HG03095 (cell line): ENCODE measurements around the gene SPATA46.
"Not testable (repeated sequence)": the region's sequence is repeated elsewhere in the genome, so short reads cannot be mapped to it uniquely, and the experiment has no call there.

Experiments
- ATAC-seq: cut with Tn5 transposase; IDR thresholded peaks from one replicate; pipeline ENCODE4 v1.9.1; 2021; ENCODE audit warnings: moderate library complexity; ENCODE audit not compliant: unreplicated experiment

The SPATA46 gene

GRCh38 chr1:162376691-162377090, at the start of gene SPATA46:
Gene SPATA46 (minus strand): TSS chr1:162376854. CDS start chr1:162376790, 64 bp downstream.
- no peak for ATAC-seq

- ATAC-seq: no peak
Observed at GRCh38 chr1:162422662-162423375, 46.2 kb upstream of the SPATA46 start.

- ATAC-seq: no peak
Observed at GRCh38 chr1:162421258-162422164, 44.9 kb upstream of the SPATA46 start.

GRCh38 chr1:162420120-162420519, 43.5 kb upstream of the SPATA46 start:
- no peak for ATAC-seq

GRCh38 chr1:162419450-162419931, 42.8 kb upstream of the SPATA46 start:
- ATAC-seq: not testable (repeated sequence)

GRCh38 chr1:162418584-162418983, 41.9 kb upstream of the SPATA46 start:
- not testable (repeated sequence) for ATAC-seq

GRCh38 chr1:162417650-162418049, 41.0 kb upstream of the SPATA46 start:
- no peak for ATAC-seq

GRCh38 chr1:162416909-162417308, 40.3 kb upstream of the SPATA46 start:
- ATAC-seq: no peak

GRCh38 chr1:162416215-162416614, 39.6 kb upstream of the SPATA46 start:
- no peak for ATAC-seq

- ATAC-seq: no peak
Observed at GRCh38 chr1:162412002-162412401, 35.3 kb upstream of the SPATA46 start, which contains the start of gene SH2D1B. Gene SH2D1B (minus strand): TSS chr1:162412136. CDS start chr1:162412016, 120 bp downstream.

GRCh38 chr1:162407539-162407938, 30.9 kb upstream of the SPATA46 start:
- no peak for ATAC-seq

- ATAC-seq: no peak
Observed at GRCh38 chr1:162406811-162407210, 30.2 kb upstream of the SPATA46 start.

- no peak for ATAC-seq
Observed at GRCh38 chr1:162405800-162406199, 29.1 kb upstream of the SPATA46 start.

- ATAC-seq: no peak
Observed at GRCh38 chr1:162404550-162405160, 28.0 kb upstream of the SPATA46 start.

- ATAC-seq: no peak
Observed at GRCh38 chr1:162400790-162401355, 24.2 kb upstream of the SPATA46 start.

- ATAC-seq: no peak
Observed at GRCh38 chr1:162398999-162399580, 22.4 kb upstream of the SPATA46 start.

- no peak for ATAC-seq
Observed at GRCh38 chr1:162397943-162398560, 21.4 kb upstream of the SPATA46 start.

- ATAC-seq: no peak
Observed at GRCh38 chr1:162397039-162397448, 20.4 kb upstream of the SPATA46 start.

GRCh38 chr1:162396201-162396906, 19.7 kb upstream of the SPATA46 start:
- ATAC-seq: no peak
